Glutamatergic neuron (in vitro differentiated cells): ENCODE data around the gene BACH2. TPM values are rescaled to one million over a fixed set of nuclear protein-coding genes. Genes with fewer than 3 reads are reported as not detected.

ENCODE experiments used
- DNase-seq: peaks from one replicate; pipeline ENCODE4 v3.0.0; 2022
- H3K27ac Mint-ChIP-seq: one replicate; pipeline ENCODE4 v1.8.0; 2020; ENCODE audit warnings: mild to moderate bottlenecking, mixed read lengths, inconsistent platforms; ENCODE audit not compliant: unreplicated experiment
- H3K27me3 Mint-ChIP-seq: one replicate; pipeline ENCODE4 v1.8.0; 2020; ENCODE audit warnings: mild to moderate bottlenecking, moderate library complexity, mixed read lengths, inconsistent platforms; ENCODE audit not compliant: unreplicated experiment
- H3K36me3 Mint-ChIP-seq: one replicate; pipeline ENCODE4 v1.8.0; 2020; ENCODE audit warnings: mild to moderate bottlenecking, mixed read lengths, inconsistent platforms; ENCODE audit not compliant: unreplicated experiment
- H3K4me1 Mint-ChIP-seq: one replicate; pipeline ENCODE4 v1.8.0; 2020; ENCODE audit warnings: mild to moderate bottlenecking, low read depth, mixed read lengths, inconsistent platforms; ENCODE audit not compliant: unreplicated experiment
- H3K4me3 Mint-ChIP-seq: one replicate; pipeline ENCODE4 v1.8.0; 2020; ENCODE audit warnings: mild to moderate bottlenecking, mixed read lengths, inconsistent platforms; ENCODE audit not compliant: unreplicated experiment
- H3K9me3 Mint-ChIP-seq: one replicate; pipeline ENCODE4 v1.8.0; 2020; ENCODE audit warnings: mild to moderate bottlenecking, moderate library complexity, mixed read lengths, inconsistent platforms; ENCODE audit not compliant: unreplicated experiment
- CTCF ChIP-seq: fragments of 200-600 bp; sonication (generic); IDR thresholded peaks from one replicate; pipeline ENCODE4 v1.5.0; 2021; ENCODE audit not compliant: partially characterized antibody, unreplicated experiment
- total RNA-seq: library from RNA; stranded (reverse); fragmentation: NEBNext Ultra II Directional; extraction: Animal tissue kit (Norgen Biotek cat#: 25700); gene quantifications from one replicate; pipeline ENCODE4 v1.2.1, GENCODE V29; 2021; ENCODE audit not compliant: unreplicated experiment

BACH2 gene
- total RNA-seq, 1 donor from 2014 or later, result 96.4 TPM

GRCh38 chr6:90250405-90250804, 46.2 kb downstream of the BACH2 start:
- no peaks in the 10 kb centered on the region for H3K9me3 Mint-ChIP-seq
- H3K4me3 Mint-ChIP-seq, result no peak overlapping the region
- H3K4me1 Mint-ChIP-seq, result peaks cover 1% of the 10 kb centered on the region
- no peak for DNase-seq
- peaks cover 5% of the 10 kb centered on the region for H3K36me3 Mint-ChIP-seq
- TF ChIP-seq CTCF, result no peak
- no peaks in the 10 kb centered on the region for H3K27me3 Mint-ChIP-seq
- H3K27ac Mint-ChIP-seq, result no peak overlapping the region

GRCh38 chr6:90249458-90249857, 47.2 kb downstream of the BACH2 start:
- Mint-ChIP-seq H3K27ac (no peak overlapping the region), H3K4me3 (no peak overlapping the region), H3K36me3 (peaks cover 5% of the 10 kb centered on the region), H3K9me3 (no peaks in the 10 kb centered on the region), H3K27me3 (no peaks in the 10 kb centered on the region), H3K4me1 (peaks cover 1% of the 10 kb centered on the region)
- no peak for TF ChIP-seq CTCF
- DNase-seq, result no peak

GRCh38 chr6:90249034-90249433, 47.6 kb downstream of the BACH2 start:
- Mint-ChIP-seq H3K27me3 (no peaks in the 10 kb centered on the region), H3K4me3 (no peak overlapping the region), H3K4me1 (peaks cover 1% of the 10 kb centered on the region), H3K9me3 (no peaks in the 10 kb centered on the region), H3K36me3 (peaks cover 5% of the 10 kb centered on the region), H3K27ac (no peak overlapping the region)
- DNase-seq, result no peak
- TF ChIP-seq CTCF, result no peak

- Mint-ChIP-seq H3K4me3 (no peak overlapping the region), H3K27ac (no peak overlapping the region), H3K4me1 (peaks cover 1% of the 10 kb centered on the region), H3K27me3 (no peaks in the 10 kb centered on the region), H3K9me3 (no peaks in the 10 kb centered on the region), H3K36me3 (peaks cover 8% of the 10 kb centered on the region)
- DNase-seq, result no peak
- no peak for TF ChIP-seq CTCF
Measured at GRCh38 chr6:90247262-90247661, 49.4 kb downstream of the BACH2 start.

- H3K27ac Mint-ChIP-seq, result no peak overlapping the region
- TF ChIP-seq CTCF, result no peak
- H3K36me3 Mint-ChIP-seq, result peaks cover 6% of the 10 kb centered on the region
- no peaks in the 10 kb centered on the region for H3K27me3 Mint-ChIP-seq
- H3K9me3 Mint-ChIP-seq, result peaks cover 2% of the 10 kb centered on the region
- H3K4me3 Mint-ChIP-seq, result no peak overlapping the region
- H3K4me1 Mint-ChIP-seq, result peaks cover 20% of the 10 kb centered on the region
- no peak for DNase-seq
Measured at GRCh38 chr6:90241229-90241880, 55.3 kb downstream of the BACH2 start.
